SHP77 treated with DMSO at 0.1 percent for 48 hours (cell line): ENCODE results near the gene NKD1.

Experiments used
- DNase-seq: peaks from one replicate; lab custom pipeline; 2025; lab: John Stamatoyannopoulos, UW

NKD1 gene

GRCh38 chr16:50645563-50646220, 97.5 kb downstream of the NKD1 start:
- DNase-seq, result no peak

- no peak for DNase-seq
These were observed 98.1 kb downstream of the NKD1 start for GRCh38 chr16:50646345-50646744.

- no peak for DNase-seq
These were observed 103.7 kb downstream of the NKD1 start for GRCh38 chr16:50651835-50652438.

GRCh38 chr16:50652836-50653425, 104.7 kb downstream of the NKD1 start:
- DNase-seq, result no peak

GRCh38 chr16:50653633-50654519, 105.7 kb downstream of the NKD1 start:
- DNase-seq, result no peak

GRCh38 chr16:50655558-50656055, 107.4 kb downstream of the NKD1 start:
- DNase-seq, result no peak

- DNase-seq, result no peak
These were observed 109.0 kb downstream of the NKD1 start for GRCh38 chr16:50657241-50657640.

GRCh38 chr16:50659806-50660205, 111.6 kb downstream of the NKD1 start:
- no peak for DNase-seq

- DNase-seq, result peak; percentile 1
These were observed 114.2 kb downstream of the NKD1 start for GRCh38 chr16:50662306-50662940.

GRCh38 chr16:50664270-50664669, 116.1 kb downstream of the NKD1 start:
- DNase-seq, result no peak

- DNase-seq, result no peak
These were observed 117.1 kb downstream of the NKD1 start for GRCh38 chr16:50665128-50665878.

GRCh38 chr16:50666658-50667496, 118.7 kb downstream of the NKD1 start:
- no peak for DNase-seq

- no peak for DNase-seq
These were observed 119.5 kb downstream of the NKD1 start for GRCh38 chr16:50667497-50668367.

- DNase-seq, result no peak
These were observed 120.3 kb downstream of the NKD1 start for GRCh38 chr16:50668368-50669008.

- DNase-seq, result no peak
These were observed 121.5 kb downstream of the NKD1 start for GRCh38 chr16:50669741-50670140.

GRCh38 chr16:50670476-50670875, 122.3 kb downstream of the NKD1 start:
- DNase-seq, result no peak

- no peak for DNase-seq
These were observed 123.6 kb downstream of the NKD1 start for GRCh38 chr16:50671644-50672260.
